ENCODE measurements around the gene UBR2. TPM values are rescaled to one million over a fixed set of nuclear protein-coding genes. Genes with fewer than 3 reads are reported as not detected.

The UBR2 gene
- total and polyA plus RNA-seq, 12 donors = 11.4 to 46.9 (median 30.2) TPM

GRCh38 chr6:42715871-42716270, 152.0 kb downstream of the UBR2 start:
- no peak for DNase-seq
- no peaks in the 10 kb centered on the region for H3K36me3 ChIP-seq (replicated peaks in 1 of 2)
- intact Hi-C loops (cut with DNase I) = no loop called here
- no peak overlapping the region for H3K27ac ChIP-seq
- H3K9me3 ChIP-seq (replicated peaks in 1 of 3) = no peaks in the 10 kb centered on the region
- H3K4me3 ChIP-seq = no peak overlapping the region
- H3K27me3 ChIP-seq = no peaks in the 10 kb centered on the region
- TF ChIP-seq CTCF (IDR thresholded peaks at IDR 0.05) = no peak
- TF ChIP-seq POLR2A (IDR thresholded peaks at IDR 0.05) = no peak
- H3K4me1 ChIP-seq (replicated peaks in 1 of 2) = no peaks in the 10 kb centered on the region
- 85 to 93% (median 89%) methylated on average over 4 of the region's 4 CpGs for WGBS, 4 donors

- intact Hi-C loops (cut with DNase I) = loop anchor here in 1 of 2 donors (5.0 kb wide), 1 partner anchor 53 kb away; no protein-coding TSS in a partner anchor
- no peaks in the 10 kb centered on the region for H3K27me3 ChIP-seq
- no peaks in the 10 kb centered on the region for H3K9me3 ChIP-seq (replicated peaks in 1 of 3)
- WGBS, 4 donors = 78 to 85% (median 80%) methylated on average over 8 of the region's 8 CpGs
- no peak for DNase-seq
- no peak overlapping the region for H3K4me3 ChIP-seq
- TF ChIP-seq CTCF (IDR thresholded peaks at IDR 0.05) (no peak), POLR2A (IDR thresholded peaks at IDR 0.05) (no peak)
- no peak overlapping the region for H3K27ac ChIP-seq
- peaks cover 2% of the 10 kb centered on the region in 2 donors for H3K4me1 ChIP-seq (replicated peaks in 1 of 2)
- H3K36me3 ChIP-seq (replicated peaks in 1 of 2) = no peaks in the 10 kb centered on the region
Measured at GRCh38 chr6:42720739-42721138, 156.9 kb downstream of the UBR2 start.

GRCh38 chr6:42722497-42722896, 158.7 kb downstream of the UBR2 start, which contains the start of gene PRPH2:
TSS of gene PRPH2 (minus strand) at chr6:42722597. CDS start at chr6:42722334, 263 bp downstream.
- intact Hi-C loops (cut with DNase I) = loop anchor here in 1 of 2 donors (5.0 kb wide), 1 partner anchor 55 kb away; no protein-coding TSS in a partner anchor
- no peaks in the 10 kb centered on the region for H3K36me3 ChIP-seq (replicated peaks in 1 of 2)
- H3K4me1 ChIP-seq (replicated peaks in 1 of 2) = peaks cover 7 to 19% of the 10 kb centered on the region in 2 donors
- no peaks in the 10 kb centered on the region for H3K27me3 ChIP-seq
- H3K4me3 ChIP-seq = no peak within 1 kb of the TSS
- no peak for DNase-seq
- no peak within 1 kb of the TSS for H3K27ac ChIP-seq
- 90 to 93% (median 91%) methylated on average over 5 to 6 of the region's 6 CpGs for WGBS, 4 donors
- no peaks in the 10 kb centered on the region for H3K9me3 ChIP-seq (replicated peaks in 1 of 3)
- TF ChIP-seq POLR2A (IDR thresholded peaks at IDR 0.05) (no peak), CTCF (IDR thresholded peaks at IDR 0.05) (no peak)

GRCh38 chr6:42724825-42725224, 161.0 kb downstream of the UBR2 start:
- TF ChIP-seq CTCF (IDR thresholded peaks at IDR 0.05) (no peak), POLR2A (IDR thresholded peaks at IDR 0.05) (no peak)
- Histone ChIP-seq H3K4me3 (no peak overlapping the region), H3K9me3 (replicated peaks in 1 of 3) (no peaks in the 10 kb centered on the region), H3K27me3 (no peaks in the 10 kb centered on the region), H3K36me3 (replicated peaks in 1 of 2) (no peaks in the 10 kb centered on the region), H3K4me1 (replicated peaks in 1 of 2) (peaks cover 7 to 19% of the 10 kb centered on the region in 2 donors), H3K27ac (no peak overlapping the region)
- no peak for DNase-seq
- intact Hi-C loops (cut with DNase I) = loop anchor here (5.0 kb wide), 2 partner anchors 58 to 152 kb away; partner anchors contain the start of gene RPL7L1 (in 1 of the 2)

All from adrenal gland (tissue), 12 donors.